ENCODE results near the gene F3. TPM values are rescaled to one million over a fixed set of nuclear protein-coding genes. Genes with fewer than 3 reads are reported as not detected.

F3 gene
- polyA plus RNA-seq, 1 experiment, result 319 TPM

GRCh38 chr1:94539496-94539895, 2.1 kb downstream of the F3 start:
- ChIA-PET CTCF (interaction anchor here (0.9 to 1.8 kb wide), 5 partner anchors 17 to 504 kb away, joined by 3 to 8 read pairs (median 4); no protein-coding TSS in a partner anchor), POLR2A (interaction anchor here (0.6 to 1.1 kb wide), 6 partner anchors 9 to 188 kb away, joined by 3 to 4 read pairs (median 4); no protein-coding TSS in a partner anchor)
- Histone ChIP-seq H3K27me3 (ENCODE audit: control insufficient read depth, insufficient read depth, low read length) (no peaks in the 10 kb centered on the region), H3K27ac (ENCODE audit: low read depth, low read length) (no peak overlapping the region), H3K9me3 (ENCODE audit: control insufficient read depth, insufficient read depth, low read length) (no peaks in the 10 kb centered on the region; the same call in 1 of the 2 replicates), H3K4me3 (ENCODE audit: low read depth, low read length) (peak overlapping the region; percentile 79)
- DNase-seq (ENCODE audit: low read depth, low spot score), result no peak
- no peak for TF ChIP-seq CTCF (IDR thresholded peaks at IDR 0.05; ENCODE audit: low read depth, low read length)

DNA sequence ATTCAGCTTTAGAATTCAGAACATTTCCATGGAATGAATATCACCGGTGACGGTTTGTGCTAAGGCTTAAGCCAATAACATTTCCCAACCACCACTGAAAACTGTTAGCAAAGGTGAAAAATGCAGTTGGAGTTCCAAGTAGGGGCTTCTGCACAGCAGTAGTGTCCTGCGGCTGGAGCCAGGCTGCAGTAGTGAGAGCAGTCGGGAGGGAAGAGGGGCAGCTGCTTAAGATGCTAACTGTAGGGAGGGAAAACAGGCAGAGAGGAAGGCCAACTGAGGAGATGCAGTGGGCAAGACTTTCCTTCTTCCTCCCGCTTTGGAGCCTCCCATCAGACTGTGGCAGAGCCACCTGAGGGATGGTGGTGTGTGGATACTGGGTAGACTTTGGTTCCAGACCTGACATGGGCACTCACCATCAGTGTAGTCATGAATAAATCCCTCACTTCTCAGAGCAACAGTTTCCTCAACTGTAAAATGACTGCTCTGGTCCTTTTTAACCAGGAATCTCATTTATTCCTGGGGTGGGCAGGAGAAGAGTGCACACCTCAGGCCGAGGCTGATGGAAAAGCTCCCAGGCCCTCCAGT, 3.2 kb downstream of the F3 start:
- no peak overlapping the region for H3K27ac ChIP-seq (ENCODE audit: low read depth, low read length)
- CTCF ChIA-PET, result interaction anchor here (0.5 to 1.5 kb wide), 3 partner anchors 18 to 268 kb away, joined by 3 to 7 read pairs (median 3); no protein-coding TSS in a partner anchor
- peak; percentile 45 for TF ChIP-seq CTCF (IDR thresholded peaks at IDR 0.05; ENCODE audit: low read depth, low read length)

DNA sequence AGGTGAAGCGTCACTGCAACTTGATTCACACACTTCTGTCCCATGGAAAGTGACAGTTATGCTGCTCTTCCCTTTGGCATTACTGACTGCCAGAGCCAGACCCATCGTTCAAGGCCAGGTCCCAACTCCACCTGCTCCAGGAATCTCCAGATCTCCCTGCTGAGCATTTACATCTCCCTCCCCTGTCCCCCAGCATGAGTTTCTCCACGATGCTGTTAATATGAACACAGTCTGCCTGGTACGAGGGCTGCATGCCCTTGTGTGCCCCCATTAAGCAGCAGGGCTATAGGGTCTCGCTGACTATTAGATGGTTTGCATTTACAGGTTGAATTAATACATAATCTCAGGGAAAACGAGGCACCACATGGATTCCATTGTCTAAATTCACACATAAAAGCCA, 4.3 kb downstream of the F3 start:
- Histone ChIP-seq H3K27me3 (ENCODE audit: control insufficient read depth, insufficient read depth, low read length) (no peaks in the 10 kb centered on the region), H3K9me3 (ENCODE audit: control insufficient read depth, insufficient read depth, low read length) (no peaks in the 10 kb centered on the region; the same call in 1 of the 2 replicates), H3K27ac (ENCODE audit: low read depth, low read length) (no peak overlapping the region), H3K4me3 (ENCODE audit: low read depth, low read length) (peak overlapping the region; percentile 79)
- TF ChIP-seq CTCF (IDR thresholded peaks at IDR 0.05; ENCODE audit: low read depth, low read length), result no peak
- ChIA-PET CTCF (interaction anchor here (1.5 kb wide), 1 partner anchor 269 kb away, joined by 7 read pairs; no protein-coding TSS in a partner anchor), POLR2A (interaction anchor here (1.1 kb wide), 1 partner anchor 65 kb away, joined by 3 read pairs; no protein-coding TSS in a partner anchor)
- no peak for DNase-seq (ENCODE audit: low read depth, low spot score)

More for the DNA sequence above, 3.2 kb downstream of the F3 start:
- Histone ChIP-seq H3K27me3 (ENCODE audit: control insufficient read depth, insufficient read depth, low read length) (no peaks in the 10 kb centered on the region), H3K9me3 (ENCODE audit: control insufficient read depth, insufficient read depth, low read length) (no peaks in the 10 kb centered on the region; the same call in 1 of the 2 replicates), H3K4me3 (ENCODE audit: low read depth, low read length) (peak overlapping the region; percentile 79)
- no peak for DNase-seq (ENCODE audit: low read depth, low spot score)
- POLR2A ChIA-PET, result no interaction called here

- POLR2A ChIA-PET, result no interaction called here
- Histone ChIP-seq H3K9me3 (ENCODE audit: control insufficient read depth, insufficient read depth, low read length) (no peaks in the 10 kb centered on the region), H3K27me3 (ENCODE audit: control insufficient read depth, insufficient read depth, low read length) (no peaks in the 10 kb centered on the region), H3K27ac (ENCODE audit: low read depth, low read length) (peak overlapping the region; percentile 25), H3K4me3 (ENCODE audit: low read depth, low read length) (peak overlapping the region; percentile 41)
- no peak for TF ChIP-seq CTCF (IDR thresholded peaks at IDR 0.05; ENCODE audit: low read depth, low read length)
- CTCF ChIA-PET, result interaction anchor here (1.7 kb wide), 1 partner anchor 506 kb away, joined by 4 read pairs; no protein-coding TSS in a partner anchor
- no peak for DNase-seq (ENCODE audit: low read depth, low spot score)
These were observed 5.7 kb downstream of the F3 start for GRCh38 chr1:94535879-94536278.

GRCh38 chr1:94535095-94535494, 6.5 kb downstream of the F3 start:
- H3K27ac ChIP-seq (ENCODE audit: low read depth, low read length), result peak overlapping the region; percentile 41
- CTCF ChIA-PET, result interaction anchor here (1.7 kb wide), 1 partner anchor 506 kb away, joined by 4 read pairs; no protein-coding TSS in a partner anchor
- POLR2A ChIA-PET, result no interaction called here
- TF ChIP-seq CTCF (IDR thresholded peaks at IDR 0.05; ENCODE audit: low read depth, low read length), result no peak
- H3K27me3 ChIP-seq (ENCODE audit: control insufficient read depth, insufficient read depth, low read length), result no peaks in the 10 kb centered on the region
- DNase-seq (ENCODE audit: low read depth, low spot score), result no peak
- H3K4me3 ChIP-seq (ENCODE audit: low read depth, low read length), result no peak overlapping the region
- H3K9me3 ChIP-seq (ENCODE audit: control insufficient read depth, insufficient read depth, low read length), result no peaks in the 10 kb centered on the region
